HG02678 (cell line): Measurements from ENCODE around the gene PNPLA2.

Experiments
- ATAC-seq: cut with Tn5 transposase; IDR thresholded peaks from one replicate; pipeline ENCODE4 v1.9.1; 2021; ENCODE audit warnings: mild to moderate bottlenecking, moderate library complexity; ENCODE audit not compliant: unreplicated experiment

The PNPLA2 gene

DNA sequence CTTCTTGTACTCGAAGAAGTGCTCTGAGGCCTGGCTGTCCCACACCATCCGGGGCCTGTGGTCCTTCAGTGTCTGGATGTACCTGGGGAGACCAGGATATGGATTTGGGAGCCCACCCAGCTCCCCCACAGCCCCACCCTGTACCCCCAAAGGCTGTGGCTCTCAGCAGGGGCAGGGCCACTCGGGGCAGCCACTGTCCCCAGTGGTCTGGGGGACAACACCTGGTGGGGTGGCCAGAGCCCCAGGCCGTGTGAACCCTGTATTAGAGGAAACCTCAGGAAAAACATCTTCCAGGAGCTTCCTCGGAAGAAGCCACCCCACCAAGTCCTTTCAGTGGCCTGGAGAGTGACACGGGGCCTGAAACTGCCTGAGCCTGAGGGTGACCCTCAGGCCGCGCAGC is 51.7 kb downstream of the PNPLA2 start:
- ATAC-seq, result no peak

GRCh38 chr11:871472-871871 is 52.8 kb downstream of the PNPLA2 start:
- no peak for ATAC-seq

- no peak for ATAC-seq
These were observed 54.1 kb downstream of the PNPLA2 start for GRCh38 chr11:872799-873198.

GRCh38 chr11:873706-874105 is 55.0 kb downstream of the PNPLA2 start:
- no peak for ATAC-seq
